Superior temporal gyrus (tissue), 1 donor: ENCODE measurements around the gene EXT2.

ENCODE experiments used
- DNase-seq: peaks from one replicate; pipeline ENCODE4 v3.0.0-alpha.2; 2016; ENCODE audit errors: extremely low spot score

Gene EXT2

DNA sequence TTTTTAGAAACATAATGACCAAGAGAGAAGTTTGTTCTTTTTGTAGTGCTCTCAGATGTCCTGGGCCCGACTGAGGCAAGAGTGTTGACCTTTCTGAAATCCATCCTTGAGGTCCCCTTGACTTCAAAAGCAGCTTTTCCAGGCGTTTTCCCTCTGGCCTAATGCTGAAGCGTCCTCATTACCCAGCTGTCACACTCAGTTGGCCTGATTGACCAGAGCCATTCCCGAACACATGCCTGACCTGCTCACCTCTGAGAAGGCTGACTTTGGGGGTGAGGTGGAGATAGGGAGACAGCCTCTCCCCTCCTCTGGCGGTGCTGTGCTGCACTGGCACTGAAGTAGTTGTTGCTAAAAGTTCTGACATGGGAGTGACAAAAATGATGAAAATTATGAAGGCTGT lies 147.6 kb downstream of the EXT2 start:
- no peak for DNase-seq

DNA sequence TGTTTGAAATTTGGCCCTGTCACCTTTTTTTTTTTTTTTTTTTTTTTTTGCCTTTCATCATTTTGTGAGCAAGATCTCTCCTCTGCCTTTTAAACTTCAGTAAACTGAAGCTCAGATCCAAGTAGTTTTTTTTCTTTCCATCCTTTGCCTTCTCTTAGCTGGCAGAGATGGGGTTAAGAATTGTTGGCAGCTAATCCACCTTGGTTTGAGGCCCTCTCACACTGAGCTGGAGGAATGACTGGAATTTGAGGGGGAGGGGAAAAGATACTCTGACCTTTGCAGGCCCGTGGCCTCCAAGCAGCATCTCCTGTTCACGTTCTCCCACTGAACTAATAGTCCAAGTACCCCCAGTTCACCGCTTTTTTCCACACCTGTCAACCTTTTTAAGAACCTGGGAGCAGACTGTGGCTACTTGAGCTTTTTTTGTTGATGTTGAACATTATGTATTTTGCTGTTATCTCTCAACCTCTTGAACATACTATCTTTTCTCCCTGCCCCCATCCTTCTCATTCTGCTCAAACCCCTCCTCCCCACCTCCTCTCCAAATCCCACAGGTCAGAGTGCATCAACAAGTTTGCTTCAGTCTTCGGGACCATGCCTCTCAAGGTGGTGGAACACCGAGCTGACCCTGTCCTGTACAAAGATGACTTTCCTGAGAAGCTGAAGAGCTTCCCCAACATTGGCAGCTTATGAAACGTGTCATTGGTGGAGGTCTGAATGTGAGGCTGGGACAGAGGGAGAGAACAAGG lies 148.3 kb downstream of the EXT2 start:
- DNase-seq = no peak

DNA sequence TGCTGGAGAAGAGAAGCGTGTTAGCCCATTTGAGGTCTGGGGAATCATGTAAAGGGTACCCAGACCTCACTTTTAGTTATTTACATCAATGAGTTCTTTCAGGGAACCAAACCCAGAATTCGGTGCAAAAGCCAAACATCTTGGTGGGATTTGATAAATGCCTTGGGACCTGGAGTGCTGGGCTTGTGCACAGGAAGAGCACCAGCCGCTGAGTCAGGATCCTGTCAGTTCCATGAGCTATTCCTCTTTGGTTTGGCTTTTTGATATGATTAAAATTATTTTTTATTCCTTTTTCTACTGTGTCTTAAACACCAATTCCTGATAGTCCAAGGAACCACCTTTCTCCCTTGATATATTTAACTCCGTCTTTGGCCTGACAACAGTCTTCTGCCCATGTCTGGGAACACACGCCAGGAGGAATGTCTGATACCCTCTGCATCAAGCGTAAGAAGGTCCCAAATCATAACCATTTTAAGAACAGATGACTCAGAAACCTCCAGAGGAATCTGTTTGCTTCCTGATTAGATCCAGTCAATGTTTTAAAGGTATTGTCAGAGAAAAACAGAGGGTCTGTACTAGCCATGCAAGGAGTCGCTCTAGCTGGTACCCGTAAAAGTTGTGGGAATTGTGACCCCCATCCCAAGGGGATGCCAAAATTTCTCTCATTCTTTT lies 149.3 kb downstream of the EXT2 start:
- DNase-seq = no peak

DNA sequence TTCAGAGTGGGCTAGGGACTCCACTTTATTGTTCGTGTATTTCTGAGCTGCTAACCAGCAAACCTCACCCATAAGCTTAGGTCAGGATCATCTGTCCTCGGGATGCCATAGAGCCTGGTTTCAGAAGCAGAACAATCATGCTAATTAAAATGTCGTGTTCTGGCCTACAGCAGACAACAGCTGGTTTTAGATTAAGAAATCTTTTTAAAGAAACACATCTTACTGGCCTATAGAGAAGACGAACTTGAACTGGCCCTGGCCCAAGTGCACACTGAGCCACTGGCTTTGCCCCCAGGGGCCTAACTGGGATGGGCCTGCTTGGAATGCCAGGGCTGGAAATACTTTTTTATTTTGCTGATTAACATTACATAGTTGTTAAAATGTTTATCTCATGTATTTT lies 151.2 kb downstream of the EXT2 start:
- no peak for DNase-seq

DNA sequence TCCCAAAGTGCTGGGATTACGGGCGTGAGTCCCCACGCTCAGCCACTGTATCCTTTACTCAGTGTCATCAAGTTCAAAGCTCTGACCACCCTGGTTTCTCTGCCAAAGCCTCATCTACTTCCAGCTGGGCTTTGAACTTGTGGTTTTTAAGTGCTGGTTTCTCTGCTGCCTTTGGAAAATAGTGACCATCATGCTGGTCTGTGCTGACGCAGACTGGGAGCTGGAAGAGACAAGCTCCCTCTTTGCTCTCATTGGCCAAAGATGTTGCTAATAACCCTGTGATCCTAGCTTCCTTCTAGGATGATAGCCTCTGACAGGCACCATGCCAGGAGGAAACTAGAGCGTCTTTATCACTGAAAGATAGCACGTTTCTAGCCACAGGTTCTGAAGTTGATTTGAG lies 152.0 kb downstream of the EXT2 start:
- DNase-seq = no peak

DNA sequence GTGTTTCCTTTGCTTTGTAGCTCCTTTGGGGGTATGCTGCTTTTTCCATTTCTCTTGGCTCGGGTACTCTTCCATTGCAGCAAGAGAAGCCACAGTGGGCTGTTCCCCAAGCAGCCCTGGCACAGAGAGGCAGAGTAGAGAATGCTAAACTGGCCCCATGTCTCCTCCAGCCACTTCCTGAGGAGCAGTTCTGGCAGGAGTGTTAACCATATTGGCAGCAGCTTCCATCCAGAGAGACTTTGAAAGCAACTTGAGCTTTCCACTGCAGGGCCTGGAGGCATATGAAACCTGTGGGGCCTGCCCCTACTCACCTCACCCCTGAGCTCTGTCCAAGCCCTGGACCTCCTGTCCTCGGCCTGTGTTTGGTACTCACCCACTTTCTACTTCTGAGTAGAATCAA lies 152.6 kb downstream of the EXT2 start:
- DNase-seq = no peak

DNA sequence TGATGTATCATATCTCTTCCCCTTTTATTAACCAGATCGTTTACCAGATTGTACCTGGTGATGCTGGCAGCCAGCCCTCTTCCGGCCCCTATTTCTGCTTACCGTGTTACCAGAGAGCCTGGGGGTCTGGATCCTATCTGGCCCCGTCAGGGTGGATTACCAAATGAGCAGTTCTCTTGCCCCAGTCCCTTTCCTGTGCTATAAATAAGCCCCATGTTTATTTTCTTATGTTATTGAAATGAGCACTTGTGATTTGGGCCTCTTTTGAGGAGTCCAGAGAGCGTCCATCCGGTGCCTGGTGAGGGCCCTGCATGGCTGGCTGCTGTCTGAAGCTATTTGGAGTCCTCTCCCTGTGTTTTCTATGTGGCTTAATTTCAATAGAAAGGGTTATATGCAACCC lies 154.9 kb downstream of the EXT2 start:
- DNase-seq = no peak

DNA sequence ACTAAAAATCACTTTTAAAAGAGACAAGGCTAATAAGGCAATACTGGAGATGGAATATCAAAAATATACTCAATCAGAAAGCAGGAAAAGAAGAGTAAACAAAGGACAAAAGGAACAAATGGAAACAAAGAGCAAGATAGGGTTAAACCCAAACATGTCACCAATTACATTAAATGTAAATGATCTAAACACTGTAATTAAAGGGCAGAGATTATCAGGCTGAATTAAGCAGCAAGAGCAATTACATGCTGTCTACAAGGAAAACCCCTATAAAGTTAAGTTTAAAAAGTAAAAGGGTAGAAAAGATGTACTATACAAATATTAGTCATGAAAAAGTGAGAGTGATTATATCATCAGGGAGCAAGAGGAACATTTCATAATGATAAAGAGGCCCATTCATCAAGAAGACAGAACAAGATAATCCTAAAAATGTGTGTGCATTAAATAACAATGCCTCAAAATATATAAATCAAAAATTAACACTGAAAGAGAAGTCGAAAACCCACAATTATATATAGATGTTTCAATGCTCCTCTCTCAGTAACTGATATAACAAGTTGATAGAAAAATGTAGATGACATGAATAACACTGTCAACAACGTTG lies 157.6 kb downstream of the EXT2 start:
- no peak for DNase-seq

DNA sequence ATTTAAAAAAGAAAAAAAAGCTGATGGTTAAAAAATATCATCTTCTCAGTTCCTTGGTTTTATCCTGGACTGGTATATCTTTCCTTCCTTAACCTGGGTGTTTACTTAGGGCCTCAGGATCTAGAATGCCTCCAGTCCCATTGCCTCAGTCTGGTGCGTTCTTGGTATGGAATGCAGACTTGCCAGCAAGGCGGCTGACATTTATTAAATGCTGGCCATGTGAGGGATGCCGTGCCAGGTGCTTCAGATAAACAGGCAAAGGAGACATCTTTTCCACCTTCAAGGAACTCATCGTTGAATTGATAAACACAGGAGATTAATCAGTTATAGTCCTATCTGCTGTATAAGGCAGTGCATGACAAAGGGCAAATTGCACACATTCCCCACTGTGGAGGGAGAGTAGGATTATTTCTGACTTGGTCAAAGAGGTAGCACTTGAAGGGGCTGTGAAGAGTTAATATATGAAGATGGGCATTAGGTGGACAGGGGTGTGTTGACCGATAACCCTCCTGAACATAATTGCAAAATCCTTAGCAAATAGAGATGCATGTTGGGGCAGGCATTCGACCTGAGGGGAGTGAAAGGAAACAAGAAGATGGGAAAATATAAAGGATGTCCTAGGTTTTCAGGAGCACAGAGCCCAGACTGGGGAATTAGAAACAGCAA lies 160.1 kb downstream of the EXT2 start:
- DNase-seq = no peak

DNA sequence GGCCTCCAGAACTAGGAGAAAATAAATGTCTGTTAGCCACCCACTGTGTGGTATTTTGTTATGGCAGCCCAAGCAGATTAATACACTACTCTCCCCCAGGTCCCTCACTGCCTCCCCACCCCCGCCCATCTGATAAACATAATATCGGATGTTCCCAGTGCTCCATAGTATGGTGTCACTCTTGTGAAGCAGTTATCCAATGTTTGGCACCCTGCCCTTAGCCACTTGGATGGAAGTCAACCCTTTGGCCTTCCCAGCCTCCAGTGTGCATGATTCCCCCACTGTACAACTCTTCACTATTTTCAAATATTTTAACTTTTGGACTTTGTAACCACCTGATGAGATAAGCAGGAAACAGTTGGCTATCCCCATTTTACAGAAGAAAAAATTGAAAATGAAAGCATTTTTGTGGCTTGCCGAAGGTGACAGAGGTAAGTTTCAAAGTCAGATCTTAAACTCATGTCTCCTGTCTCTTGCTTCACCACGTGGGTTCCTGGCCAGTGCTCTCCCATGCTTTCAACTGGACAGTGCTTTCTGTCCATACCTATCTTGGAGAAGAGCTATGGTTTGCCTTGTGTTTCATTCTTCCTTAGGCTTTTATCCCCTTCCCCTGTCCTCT lies 161.3 kb downstream of the EXT2 start:
- DNase-seq = no peak

DNA sequence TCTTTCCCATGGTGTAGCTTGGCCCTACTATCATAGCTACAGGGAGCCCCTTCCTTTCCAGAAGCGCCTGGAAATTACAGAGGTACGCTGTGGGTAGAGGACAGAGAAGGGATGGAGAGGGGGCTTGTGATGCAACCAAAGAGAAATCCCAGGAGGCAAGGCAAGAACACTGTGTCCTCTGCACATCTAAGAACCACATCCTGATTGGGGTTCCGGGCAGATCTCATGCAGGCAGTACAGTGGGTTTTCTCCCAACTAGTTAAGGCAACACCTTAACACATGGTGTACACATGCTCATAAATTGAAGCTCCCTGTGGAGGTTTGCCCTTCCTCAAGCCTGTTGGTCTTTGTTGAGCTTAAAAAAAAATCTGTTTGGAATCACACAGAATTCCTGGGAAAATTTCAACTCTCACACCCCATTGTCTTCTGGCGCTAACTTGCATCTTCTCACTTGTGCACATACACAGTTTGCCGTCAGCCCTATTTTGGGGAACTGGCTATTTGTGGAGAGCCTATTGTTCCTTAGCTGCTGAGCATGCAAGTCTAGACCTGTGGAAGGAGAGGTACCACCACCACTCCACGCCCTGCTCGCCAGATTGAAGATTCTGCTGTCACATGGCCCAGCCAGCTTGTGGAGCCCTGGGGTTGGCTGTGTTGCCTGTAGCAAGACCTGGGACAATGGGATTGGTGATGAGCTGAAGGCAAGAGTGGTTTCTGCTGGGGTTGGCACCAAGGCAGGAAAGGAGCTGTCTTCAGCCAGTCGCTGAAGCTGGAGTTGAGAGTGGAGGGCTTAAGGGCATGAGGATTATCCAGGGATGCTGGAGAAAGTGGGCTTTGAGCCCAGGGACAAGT lies 162.1 kb downstream of the EXT2 start:
- DNase-seq = no peak

DNA sequence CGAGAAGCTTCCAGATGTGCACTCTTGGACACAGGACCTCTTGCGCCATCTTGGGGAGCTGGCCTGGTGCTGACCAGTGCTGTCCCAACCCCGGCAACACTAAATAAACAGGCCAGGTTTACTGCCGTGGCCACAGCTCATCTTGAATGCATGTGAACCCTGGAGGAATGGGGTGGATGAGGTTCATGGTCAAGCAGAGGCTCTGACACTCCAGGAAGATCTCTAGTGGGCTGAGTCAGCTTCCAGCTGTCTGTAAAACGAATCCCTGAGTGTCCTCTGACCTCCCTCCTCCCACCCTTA lies 162.7 kb downstream of the EXT2 start:
- no peak for DNase-seq

DNA sequence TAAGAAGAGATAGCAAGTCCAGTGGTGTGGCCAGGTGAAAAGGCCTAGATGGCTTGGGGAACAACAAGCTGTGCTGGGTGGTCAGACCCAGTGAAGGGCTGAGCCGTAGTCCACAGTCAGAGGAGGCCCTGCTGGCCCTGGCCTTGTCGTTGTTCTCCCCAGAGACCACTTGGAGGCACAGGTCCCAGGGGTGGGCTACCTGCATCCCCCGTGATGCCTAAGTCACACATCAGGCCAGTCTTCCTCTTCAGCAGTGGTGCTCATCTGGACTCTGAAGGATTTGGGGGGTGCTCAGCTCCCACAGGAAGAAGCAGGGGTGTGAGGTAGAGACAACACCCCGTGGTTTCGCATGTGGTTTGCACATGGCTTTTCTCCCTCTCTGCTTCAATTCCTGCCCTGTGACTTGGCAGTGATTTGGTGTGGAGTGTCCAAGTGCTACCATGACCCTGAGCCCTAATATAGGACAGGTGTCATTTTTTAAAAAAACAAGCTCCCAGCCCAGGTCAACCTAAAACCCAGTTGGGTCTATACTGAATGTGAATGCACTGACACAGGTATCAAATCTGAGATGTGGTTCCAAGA lies 163.5 kb downstream of the EXT2 start:
- DNase-seq = no peak

DNA sequence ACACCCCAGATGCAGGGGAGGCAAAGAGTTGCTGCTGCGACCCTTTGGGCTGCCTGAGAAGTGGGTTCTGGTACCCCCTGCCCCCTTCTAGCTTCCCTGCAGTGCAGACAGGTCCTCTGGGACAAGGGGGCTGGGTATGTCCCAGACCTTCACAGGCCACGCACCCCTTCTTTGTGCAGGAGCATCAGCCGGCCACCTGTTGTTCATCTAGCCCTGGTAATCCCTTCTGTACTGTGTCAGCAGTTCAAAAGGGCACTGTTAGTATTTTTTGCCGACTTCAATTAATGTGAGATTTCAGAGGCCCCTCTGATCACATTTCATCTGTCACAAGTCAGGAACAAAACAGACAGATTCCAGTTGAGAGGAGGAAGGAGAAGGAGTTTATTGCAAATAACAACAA lies 164.6 kb downstream of the EXT2 start:
- no peak for DNase-seq

DNA sequence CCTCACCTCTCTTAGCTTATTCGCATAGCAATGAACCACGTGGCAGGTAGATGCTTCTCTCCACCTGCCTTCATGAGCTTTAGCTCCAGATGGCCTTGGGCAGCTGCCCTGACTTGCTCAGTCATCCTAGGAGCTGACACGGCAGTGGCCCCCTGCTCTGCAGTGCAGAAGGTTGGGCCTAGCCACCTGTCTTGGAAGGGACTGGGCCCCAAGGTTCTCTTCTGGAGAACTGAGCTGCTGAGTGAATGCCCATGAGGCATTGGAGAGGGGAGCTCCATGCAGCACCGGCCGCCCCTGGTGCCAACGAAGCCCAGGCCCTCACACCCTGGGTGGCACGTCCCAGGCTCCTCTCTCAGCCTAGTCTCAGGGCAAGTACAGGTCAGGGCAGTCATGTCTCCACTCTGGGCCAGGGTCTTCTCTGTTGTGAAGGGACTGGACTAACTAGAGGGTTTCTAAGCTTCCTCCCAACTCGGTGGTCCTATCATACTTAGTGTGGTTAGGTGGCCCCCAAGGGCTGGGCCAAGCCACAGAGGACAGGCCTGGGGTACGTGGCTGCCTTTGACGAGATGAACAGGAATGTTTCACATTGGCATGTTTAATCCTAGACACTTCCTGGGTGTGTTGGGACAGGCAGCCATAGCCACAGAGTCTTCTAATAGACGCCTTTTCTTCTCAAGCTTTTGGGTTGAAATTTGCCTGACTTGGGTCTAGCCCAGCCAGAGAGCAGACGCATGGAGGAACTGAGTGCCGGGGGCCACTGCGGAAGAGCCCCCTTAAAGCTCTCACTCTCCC lies 166.5 kb downstream of the EXT2 start:
- DNase-seq = no peak

DNA sequence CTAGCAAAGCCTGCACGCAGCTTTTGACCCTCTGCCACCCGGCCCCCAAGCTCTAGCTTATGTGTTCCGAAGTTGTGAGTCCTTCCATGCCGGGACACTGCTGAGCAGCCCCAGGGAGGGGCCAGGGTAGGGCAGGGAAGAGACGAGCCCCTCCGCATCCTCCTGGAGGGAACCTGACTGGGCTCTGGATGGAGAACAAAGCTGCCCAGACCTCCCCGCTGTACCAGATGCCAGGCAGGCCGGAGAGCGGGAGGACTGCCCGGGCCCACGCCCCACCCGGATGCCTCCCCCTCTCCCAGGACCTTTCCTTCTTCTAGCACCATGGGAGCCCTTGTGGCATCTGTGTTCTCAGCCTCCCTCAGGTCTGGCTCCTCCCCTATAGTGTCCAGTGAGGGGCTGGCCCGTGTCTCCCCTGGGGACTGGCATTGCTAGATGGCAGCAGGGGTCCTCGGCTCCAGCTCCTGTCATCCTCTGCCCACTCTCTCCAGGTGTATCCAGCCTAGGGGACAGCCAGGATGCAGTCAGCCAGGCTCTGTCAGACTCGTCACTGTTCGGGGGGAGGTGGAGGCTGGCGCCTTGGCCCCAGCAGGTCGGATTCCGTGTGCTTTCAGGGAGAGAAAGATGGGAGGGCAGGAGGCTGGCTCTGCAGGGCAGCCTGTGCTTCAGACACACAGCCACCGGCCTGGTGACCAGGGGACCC lies 168.4 kb downstream of the EXT2 start:
- no peak for DNase-seq

DNA sequence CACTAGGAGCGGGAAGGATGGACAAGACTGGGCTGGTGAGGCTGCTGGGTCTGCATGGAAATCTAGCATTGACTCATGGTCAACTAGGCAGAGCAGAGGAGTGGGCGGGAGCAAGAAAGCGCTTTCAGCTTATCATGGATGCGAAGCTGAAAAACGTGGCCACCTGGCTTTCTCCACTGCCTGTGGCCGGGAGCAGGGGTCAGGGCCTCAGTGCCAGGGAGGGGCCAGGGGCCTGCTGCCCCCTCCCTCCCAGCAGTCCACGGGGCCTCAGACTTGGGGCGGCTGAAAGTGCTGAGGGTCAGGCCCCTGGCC lies 168.9 kb downstream of the EXT2 start:
- DNase-seq = no peak

DNA sequence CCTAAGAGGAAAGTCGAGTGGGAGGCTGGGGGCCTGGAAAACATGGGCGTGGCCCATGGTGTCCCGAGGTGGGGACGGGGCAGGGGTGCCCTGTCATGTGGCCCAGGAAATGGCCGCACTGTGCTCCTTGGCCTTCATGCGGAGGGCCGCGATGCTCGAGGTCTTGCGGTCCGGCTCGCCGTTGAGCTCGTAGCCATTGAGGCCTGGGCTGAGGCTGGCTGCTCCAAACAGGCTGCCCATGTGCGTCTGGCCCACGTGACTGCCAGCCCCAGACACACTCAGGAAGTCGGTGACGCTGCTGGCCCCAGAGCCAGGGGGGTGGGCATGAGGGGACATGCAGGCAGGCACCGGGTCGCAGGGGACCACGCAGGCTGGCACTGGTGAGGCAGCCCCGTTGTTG lies 169.3 kb downstream of the EXT2 start:
- no peak for DNase-seq

DNA sequence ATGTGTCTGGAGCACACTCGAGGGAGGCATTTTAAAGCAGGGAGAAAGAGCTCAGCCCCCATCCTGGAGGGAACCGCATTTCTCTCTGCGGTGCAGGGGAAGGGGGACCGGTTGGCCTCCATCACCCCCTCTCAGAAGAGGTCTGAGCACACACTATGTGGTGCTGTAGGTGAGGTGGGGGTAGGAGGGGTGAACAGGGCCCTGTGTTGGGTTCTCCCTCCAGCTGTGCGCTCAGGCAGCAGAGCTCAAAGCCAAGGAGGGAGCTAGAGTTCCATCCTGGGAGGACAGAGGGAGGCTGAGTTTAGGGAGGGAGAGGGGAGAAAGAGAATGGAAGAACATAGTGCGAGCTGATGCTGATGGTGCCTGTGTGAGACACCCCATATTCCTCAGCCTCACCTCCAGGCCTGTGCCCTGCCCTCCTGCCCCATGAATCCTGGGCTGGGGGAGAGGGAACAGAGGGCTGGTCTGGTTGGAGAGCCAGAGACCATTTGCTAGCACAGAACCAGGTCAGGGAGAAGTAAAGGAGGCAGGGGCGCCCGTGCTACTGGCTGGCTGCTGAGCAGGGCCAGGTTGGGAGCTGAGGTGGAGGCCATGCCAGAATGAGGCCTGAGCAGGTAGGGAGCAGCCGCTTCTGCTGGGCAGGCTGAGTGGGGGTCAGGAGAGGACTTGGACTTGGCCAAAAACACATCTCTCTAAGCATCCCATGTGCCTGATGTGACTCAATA lies 170.7 kb downstream of the EXT2 start:
- DNase-seq = no peak
